OCI-M2 (cell line): ENCODE data around the gene PIF1.

Experiments used
- DNase-seq: peaks from one replicate; lab custom pipeline; 2025; ENCODE audit not compliant: unreplicated experiment; lab: John Stamatoyannopoulos, UW

PIF1 gene

DNA sequence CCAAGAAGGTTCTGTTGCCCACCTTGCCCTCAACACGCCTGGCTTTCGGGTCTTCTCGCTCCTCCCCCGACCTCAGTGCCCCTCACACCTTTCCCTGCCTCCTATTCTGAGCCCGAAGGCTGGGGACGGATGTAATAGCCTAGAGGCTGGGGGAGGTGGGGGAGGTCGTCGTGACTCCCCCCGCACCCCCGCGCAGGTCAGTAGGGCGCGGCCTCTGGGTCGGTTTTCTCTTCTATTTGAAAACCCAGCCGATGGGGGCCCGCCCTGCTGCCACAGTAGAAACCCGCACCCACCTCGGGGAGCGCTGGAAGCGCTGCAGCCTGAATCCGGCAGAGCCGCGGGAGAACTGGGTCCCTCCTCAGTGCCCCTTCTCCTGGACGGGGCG lies 49.1 kb downstream of the PIF1 start:
- no peak for DNase-seq

DNA sequence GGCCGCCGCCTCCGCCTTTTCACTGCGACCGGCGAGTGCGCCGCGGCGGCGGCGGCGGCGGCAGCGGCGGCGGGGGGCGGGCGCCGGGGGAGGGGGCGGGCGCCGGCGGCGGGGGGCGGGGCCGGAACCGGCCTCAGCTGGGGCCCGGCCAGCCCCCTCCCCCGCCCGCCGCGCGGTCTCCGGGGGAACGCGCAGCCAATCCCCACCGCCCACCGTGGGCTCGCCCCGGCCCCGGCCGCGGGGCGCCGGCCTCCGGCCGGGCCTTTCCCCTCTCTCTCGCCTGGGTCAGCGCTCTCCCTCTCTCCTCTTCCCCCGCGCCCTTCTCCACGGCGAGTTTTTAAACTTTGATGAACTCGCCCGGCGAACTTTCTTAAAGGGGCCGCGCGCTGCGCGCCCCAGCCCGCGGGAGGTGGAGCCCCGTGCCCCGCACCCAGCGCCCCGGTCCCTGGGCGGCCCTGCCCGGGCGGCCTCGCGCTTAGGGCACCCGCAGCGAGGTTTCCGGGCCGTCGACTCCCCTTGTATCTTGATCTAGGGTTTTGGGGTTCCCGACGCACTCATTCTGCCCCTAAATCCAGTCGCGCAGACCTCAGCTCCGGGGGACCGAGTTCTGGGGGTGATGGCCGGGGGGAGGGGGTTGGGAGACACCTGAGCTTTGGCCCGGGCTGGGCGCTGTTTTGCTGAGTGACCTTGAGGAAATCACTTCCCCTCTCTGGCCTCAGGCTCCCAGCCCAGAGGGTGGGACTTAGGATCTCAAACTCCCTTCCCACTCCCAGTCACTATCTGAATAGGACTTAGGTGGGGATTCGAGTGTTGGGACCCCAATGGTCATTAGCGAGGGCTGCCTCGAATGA lies 49.7 kb downstream of the PIF1 start, which contains the start of gene RBPMS2:
TSS of gene RBPMS2 (minus strand) at position 39 of the 851 bp plus-strand sequence. CDS start 270 bp downstream, outside the sequence.
- no peak for DNase-seq

DNA sequence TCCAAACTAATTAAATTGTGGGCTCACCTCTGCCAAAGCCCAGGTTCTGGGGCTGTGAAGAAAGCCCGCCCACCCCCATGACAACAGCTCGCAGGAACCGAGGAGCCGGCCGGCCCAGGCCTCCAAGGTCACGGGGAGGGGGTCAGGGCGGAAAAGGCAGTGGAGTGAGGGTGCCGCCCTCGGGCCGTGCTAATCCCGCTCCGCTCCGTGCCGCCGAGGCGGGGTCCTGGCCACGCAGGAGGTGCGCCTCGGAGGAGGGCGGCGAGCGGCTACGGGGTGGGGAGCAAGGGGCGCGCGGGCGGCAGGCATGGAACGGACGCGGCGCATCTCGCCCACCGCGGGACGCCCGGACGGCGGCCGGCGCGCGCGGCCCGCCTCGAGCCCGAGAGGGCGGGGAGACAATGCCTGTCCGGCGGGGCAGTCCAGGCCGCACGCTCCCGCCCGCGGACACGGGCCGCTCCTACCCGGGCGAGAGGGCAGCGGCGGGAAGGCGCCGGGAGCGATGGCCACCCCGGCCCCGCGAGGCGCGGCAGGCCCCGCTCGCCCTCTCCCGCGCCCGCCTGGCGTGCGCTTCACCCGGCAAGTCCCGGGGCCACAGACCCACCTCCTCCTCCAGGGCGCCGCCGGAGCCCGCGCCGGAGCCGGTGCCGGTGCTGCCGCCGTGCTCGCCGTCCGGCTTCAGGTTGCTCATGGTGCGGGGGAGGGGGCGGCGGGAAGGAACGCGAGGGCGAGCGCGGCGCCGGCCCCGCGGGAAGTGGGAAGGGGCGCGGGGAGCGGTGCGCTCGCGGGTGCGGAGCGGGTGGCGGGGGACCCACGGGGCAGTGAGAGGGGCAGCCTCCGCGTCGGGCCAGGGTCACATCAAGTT lies 50.6 kb downstream of the PIF1 start:
- DNase-seq = no peak

DNA sequence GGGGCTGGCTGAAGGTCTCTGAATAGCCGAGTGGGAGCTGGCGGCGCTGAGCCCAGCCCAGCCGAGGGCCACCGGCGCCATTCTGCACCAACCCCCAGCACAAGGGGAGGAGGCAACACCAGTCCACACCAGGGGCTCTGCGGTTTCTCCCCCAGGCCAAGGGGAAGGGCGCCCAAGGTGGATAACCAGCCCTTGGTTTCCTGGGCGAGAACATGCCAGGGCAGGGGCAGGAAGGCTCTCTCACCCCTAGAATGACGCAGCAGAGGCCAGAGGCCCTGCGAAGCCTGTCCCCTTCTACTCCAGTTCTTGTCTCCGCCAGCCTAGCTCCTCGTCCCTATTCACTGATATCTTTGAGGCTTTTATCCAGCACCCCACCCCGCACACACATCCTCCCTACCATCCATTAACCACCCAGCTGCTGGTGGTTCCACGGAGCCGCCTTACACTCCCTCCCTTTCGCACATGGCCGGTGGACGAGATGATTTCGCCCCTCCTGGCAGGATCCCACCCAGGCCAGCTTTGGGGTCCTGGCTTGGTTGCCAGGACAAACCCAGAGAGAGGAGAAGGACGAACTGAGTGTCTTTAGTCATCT lies 51.3 kb downstream of the PIF1 start:
- DNase-seq = no peak

DNA sequence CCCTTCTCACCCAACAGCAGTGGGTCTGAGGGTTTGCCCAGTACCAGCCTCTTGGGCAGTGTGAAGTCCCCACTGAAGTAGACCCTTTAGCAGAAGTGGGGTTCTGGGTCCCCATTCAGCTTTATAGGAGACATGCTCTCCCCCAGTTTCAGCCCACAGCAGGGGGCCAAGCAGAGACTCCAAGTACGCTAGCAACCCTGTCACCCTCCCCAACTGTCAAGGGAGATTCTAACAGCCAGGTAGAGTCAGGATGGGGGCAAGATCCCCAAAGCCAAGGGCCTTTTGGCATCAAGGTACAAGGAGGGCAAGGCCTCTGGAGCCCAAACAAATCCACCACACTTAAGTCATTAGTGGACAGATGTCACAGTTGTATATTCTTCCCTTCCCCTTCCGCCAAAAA lies 51.8 kb downstream of the PIF1 start:
- no peak for DNase-seq

DNA sequence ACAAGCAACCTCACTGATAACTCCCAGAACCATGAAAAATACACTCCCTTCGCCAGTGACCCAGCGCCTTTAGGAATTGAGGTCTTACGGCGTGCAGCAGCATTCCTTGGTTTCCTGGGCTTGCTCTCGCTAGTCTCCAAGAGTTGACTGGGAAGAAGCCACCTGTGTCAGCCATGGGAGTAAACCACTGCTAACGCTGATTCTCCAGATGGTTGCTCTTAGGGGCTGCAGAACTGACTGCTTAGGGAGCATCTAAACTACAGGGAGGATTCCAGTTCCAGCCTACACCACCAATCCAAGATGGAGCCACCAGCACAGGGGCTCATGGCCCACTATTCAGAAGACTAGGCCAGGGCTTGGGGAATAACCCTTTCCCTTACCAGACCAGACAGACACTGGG lies 52.5 kb downstream of the PIF1 start:
- DNase-seq = no peak

DNA sequence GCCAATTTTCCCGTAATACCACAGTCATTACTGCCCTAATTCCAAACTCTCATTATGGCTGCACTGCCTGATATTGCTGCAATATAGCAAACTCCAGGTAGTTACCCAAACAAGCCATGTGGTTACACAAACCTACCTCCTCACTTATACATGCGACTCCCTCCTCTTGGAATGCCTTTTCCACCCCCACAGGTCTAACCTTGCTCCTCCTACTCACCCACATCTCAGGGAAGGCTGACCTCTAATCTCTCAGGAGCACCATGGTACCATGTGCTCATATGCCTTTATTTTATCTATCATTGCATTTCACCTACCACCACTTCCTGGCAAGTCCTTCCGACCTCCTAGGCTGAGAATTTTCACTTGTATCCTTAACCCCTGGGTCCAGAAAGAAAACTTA lies 53.0 kb downstream of the PIF1 start:
- DNase-seq = no peak

DNA sequence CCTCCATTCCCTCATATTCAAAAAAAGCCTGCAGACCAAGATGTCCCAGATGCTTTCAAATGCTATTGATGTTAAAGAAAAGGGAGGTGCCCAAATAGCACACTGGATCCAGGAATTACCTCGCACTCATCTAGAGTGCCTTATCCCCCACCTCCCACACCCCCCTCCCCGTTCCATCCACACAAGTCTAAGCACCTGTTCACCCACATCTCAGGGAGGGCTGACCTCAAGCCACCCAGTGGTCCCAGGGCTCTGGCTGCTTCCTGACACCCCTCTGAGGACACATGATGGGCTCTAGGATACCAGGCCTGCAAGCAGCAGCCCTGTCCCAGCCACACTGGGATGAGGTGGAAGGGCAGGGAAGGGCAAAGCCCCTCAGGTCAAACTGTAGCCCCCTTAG lies 54.8 kb downstream of the PIF1 start:
- DNase-seq = no peak

DNA sequence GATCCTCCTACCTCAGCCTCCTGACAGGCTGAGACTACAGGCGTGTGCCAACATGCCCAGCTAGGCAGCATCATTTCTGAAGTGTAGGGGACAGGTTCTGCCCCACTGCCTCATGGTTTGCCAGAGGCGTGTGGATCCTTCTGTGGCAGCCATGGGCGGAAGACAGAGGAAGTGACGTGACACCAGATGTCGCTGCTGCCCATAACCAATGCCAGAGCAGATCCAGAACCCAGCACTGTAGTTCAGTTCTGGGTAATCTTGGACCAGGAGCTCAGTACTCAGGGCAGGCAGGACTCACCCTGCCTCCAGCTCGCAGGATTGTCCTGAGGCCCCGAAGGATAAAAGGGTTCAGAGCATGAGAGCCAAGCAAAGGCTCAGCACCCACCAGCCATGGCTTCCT lies 58.2 kb downstream of the PIF1 start:
- no peak for DNase-seq

DNA sequence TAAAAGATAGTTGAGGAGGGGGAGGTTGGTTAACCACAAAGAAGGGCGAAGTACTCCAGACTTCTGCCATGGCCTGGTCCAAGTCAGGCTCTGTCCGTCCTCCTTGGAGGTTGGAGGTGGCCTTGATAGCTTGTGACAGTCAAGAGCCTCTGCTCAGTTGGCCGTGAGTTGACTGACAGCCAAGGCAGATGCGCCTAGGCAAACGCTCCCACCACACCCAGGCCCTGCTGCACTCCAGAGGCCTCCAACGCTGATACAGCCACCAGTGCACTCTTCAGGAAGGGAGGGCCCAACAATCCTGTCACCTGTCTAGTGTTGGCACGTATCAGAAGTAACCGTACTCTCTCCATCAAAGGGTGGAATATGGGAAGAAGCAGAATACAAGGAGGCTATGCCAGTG lies 59.4 kb downstream of the PIF1 start:
- DNase-seq = no peak
